Suprapubic skin (tissue), 3 donors: ENCODE data around the gene LENEP.

Source experiments
- POLR2AphosphoS5 ChIP-seq, 3 donors: sonication (generic); formaldehyde crosslinking; IDR thresholded peaks; one replicate each; pipeline ENCODE4 v1.6.1; 2017; ENCODE audit warnings: antibody characterized with exemption in 3 of 3
- TF ChIP-seq, protein P1 (sequence below), 2 donors: fragments of 200-600 bp in 1 of 2; fragments of 450-650 bp in 1 of 2; sonication (generic) in 1 of 2; IDR thresholded peaks; one replicate each; pipeline ENCODE4 v1.5.1; 2016 to 2019; ENCODE audit warnings: antibody characterized with exemption in 2 of 2, mild to moderate bottlenecking in 1 of 2, moderate library complexity in 1 of 2

- TF ChIP-seq POLR2AphosphoS5 (IDR thresholded peaks at IDR 0.05) = no peak
- TF ChIP-seq, protein P1, sequence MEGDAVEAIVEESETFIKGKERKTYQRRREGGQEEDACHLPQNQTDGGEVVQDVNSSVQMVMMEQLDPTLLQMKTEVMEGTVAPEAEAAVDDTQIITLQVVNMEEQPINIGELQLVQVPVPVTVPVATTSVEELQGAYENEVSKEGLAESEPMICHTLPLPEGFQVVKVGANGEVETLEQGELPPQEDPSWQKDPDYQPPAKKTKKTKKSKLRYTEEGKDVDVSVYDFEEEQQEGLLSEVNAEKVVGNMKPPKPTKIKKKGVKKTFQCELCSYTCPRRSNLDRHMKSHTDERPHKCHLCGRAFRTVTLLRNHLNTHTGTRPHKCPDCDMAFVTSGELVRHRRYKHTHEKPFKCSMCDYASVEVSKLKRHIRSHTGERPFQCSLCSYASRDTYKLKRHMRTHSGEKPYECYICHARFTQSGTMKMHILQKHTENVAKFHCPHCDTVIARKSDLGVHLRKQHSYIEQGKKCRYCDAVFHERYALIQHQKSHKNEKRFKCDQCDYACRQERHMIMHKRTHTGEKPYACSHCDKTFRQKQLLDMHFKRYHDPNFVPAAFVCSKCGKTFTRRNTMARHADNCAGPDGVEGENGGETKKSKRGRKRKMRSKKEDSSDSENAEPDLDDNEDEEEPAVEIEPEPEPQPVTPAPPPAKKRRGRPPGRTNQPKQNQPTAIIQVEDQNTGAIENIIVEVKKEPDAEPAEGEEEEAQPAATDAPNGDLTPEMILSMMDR (IDR thresholded peaks at IDR 0.05) = no peak
These were observed 24.5 kb downstream of the LENEP start for GRCh38 chr1:155017946-155018316.
